ENCODE measurements around the gene EYA4.

EYA4 gene

DNA sequence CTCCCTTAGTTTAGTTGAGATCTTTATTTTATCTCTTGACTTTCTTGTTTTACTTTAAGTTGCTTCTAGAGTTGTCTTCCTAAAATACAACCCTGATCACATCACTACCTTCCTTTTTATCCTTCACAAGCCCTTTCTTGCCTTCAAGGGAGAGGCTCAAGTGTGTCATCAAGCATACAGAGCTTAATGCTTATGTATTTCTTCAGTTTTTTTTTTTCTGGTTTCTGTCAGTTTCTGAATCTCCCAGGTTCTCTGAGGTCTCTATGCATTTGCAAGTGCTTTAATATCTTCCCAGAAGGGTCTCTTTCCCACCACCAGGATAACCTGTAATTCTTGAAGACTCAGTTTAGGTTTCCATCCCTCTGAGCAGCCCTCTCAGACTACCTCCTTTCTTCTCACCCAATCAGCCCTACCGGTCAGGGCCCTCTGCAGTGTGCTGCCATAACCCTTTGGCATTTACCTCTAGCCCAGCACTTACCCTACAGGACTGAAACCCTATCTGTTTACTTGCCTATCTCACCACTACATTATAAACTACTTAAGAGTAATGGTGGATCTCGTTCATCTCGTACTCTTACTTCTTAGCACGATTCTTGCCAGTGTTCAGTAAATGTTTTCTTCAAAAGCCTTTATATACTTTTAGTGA lies 36.9 kb downstream of the EYA4 start:
- DNase-seq: no peak
- intact Hi-C loops (cut with DNase I): no loop called here

DNA sequence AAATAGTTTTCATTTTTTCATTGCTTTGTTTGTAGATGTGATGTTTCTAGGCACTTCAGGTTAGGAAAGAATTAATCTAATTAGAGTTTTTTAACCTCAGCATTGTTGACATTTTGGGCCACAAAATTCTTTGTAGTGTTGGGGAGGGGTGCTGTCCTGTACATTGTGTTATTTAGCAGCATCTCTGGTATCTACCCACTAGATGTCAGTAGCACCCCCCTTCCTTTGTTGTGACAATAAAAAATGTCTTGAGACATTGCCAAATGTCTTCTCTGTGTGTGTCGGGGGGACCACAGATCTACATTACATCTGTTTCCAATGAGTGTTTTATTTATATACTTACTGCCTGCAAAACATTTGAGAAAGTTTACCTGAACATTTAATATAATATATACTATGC lies 45.6 kb downstream of the EYA4 start:
- no peak for DNase-seq
- intact Hi-C loops (cut with DNase I): loop anchor here (5.0 kb wide), 1 partner anchor 221 kb away; no protein-coding TSS in a partner anchor

DNA sequence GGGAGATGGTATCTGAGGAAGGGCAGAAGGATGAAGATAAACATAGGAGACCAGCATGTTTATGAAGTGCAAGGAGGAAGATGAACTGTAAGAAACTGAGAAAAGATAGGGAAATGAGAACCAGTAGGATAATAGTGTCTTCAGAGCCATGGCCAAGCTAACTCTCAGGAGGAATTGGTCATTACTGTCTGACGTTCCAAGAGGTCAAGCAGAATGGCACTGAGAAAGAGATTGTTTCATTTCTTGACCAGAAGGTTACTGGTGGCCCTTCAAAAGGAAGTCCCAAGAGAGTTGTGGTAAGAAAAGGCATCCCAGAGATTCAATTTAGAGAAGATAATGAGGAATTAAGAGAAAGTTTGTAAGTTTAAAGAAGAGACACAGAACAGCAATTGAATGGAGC lies 47.5 kb downstream of the EYA4 start:
- no peak for DNase-seq
- intact Hi-C loops (cut with DNase I): loop anchor here (5.0 kb wide), 1 partner anchor 219 kb away; no protein-coding TSS in a partner anchor

DNA sequence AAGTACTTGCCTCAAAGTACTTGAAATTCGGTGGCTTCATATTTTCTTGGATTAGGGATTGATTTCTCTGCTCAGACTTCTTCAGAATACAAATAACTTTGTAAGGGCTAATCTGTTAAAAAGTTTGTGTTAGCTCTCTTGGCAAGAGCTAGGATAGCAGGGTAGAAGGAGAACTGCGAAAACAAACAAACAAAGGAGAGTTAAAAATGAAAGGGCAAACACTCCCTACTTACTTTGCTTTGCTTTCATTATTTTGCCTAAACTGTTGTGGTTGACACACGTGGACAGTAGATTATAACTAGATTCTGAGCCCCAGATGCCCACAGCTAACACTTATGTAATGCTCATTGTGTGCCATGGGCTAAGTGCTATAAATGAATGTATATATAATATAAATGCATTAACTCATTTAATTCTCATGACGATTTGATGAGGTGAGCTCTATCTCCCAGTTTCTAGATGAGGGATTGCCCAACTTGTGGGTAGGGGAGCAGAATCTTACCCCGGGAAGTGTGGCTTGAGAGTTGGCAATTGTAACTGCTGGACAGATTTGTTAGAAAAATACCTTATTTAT lies 48.7 kb downstream of the EYA4 start:
- DNase-seq: no peak
- intact Hi-C loops (cut with DNase I): loop anchor here (5.0 kb wide), 1 partner anchor 217 kb away; no protein-coding TSS in a partner anchor

DNA sequence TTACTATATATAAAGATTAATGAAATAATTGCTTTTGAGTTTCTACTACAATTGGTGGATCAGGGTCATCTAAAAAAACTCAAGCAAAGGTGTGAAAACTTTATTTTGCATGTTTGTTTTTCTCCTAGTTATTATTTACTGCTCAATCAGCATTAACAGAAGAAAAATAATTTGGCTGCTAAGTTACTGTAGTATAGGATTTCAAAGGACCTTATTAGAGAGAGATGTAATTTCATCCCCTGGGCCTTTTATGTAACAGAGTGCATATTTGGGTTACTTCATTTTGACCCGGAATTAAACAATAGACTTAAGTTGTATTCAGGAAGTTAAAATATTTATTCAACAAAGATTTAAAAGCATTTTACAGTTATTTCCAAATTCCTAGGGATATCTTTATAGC lies 49.8 kb downstream of the EYA4 start:
- intact Hi-C loops (cut with DNase I): no loop called here
- DNase-seq: no peak

DNA sequence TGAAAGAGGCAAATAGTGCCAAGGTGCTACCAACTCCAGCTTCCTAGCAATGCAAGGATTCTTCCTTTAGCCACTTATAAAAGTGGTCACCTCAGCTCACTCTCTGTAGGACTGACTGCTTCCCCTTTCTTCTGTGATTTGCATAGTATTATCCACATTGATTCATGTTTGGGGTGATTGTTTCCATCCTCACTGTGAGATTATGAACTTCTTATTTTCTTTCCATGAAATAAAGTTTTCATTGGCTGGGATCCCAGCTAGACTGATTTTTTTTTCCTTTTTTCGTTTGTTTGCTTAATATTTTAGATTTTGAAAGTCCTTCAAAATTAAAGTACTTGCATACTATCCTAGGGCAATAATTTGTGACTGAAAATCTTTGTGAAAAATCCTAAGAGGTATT lies 50.5 kb downstream of the EYA4 start:
- intact Hi-C loops (cut with DNase I): no loop called here
- no peak for DNase-seq

DNA sequence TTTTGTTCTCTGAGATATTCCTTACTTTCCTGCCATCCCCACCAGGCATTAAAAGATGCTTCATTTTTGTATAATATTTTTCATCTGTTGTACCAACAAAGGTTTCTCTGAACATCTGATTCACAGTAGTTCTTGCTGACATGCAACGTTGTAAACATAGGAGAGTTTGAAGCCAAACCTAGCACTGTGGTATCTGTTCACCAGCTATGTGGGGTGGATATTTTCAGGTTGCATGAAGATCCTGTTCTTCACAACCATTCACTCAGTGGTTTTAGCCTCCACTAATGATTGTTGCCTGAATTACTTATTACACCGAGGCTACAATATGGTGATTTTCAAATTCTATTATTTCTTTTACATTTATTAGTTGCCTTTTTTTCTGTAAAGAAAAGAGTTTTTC lies 56.5 kb downstream of the EYA4 start:
- intact Hi-C loops (cut with DNase I): no loop called here

DNA sequence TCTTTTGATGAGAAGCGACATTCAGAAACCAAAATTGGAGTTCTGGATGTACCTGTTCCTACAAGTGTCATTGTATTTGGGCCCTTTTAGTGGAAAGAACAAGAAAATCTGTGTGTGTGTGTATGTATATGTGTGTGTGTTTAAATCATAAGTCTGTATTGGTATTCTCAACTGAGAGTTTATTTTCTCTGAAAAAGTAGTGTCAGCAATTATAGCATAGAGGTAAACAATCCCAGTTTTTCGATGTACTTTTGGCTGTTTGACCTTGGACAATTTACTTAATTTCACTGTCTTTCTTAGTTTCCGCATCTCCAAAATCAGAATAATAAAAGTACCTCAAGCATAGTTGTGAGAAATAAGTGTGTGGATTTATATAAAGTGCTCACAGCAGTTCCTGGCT lies 57.2 kb downstream of the EYA4 start:
- no peak for DNase-seq
- intact Hi-C loops (cut with DNase I): no loop called here

More for the DNA sequence above, 56.5 kb downstream of the EYA4 start:
- no peak for DNase-seq

DNA sequence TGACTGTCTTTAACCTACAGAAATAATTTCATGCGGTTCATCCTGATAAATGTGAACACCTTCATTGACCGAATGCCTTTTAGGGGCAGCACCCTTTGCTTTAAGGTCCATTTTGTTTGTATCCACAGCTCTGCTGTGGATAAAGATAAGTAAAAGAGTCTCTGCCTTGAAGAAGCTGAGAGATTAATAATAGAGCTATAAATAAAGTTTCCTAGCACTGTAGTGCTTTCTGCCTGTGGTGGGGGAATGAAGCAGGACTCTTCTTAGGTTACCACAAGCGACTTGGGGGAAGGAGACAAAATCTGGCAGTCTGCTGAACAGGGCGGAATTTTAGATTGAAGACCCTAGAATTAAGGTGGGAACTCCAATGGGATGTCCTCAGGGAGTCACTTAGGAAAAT lies 57.6 kb downstream of the EYA4 start:
- intact Hi-C loops (cut with DNase I): no loop called here
- DNase-seq: no peak

DNA sequence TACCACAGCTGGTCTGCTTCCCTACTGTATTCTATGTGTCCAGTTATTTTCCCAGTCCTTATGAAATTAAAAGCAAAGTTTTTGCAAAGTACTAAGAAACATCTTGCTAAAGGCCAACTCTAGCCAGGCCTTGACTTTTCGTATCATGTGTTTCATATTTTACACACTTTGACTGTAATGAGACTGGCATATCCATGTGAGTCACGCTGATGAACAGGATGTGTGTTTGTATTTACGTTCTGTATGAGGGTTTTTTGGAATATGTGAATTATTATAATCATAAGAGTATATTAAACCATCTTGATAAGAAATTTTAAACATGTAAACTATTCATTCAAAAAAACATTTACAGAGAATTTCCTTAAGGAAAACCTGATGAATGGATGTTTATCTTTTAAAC lies 59.7 kb downstream of the EYA4 start:
- intact Hi-C loops (cut with DNase I): no loop called here
- no peak for DNase-seq

DNA sequence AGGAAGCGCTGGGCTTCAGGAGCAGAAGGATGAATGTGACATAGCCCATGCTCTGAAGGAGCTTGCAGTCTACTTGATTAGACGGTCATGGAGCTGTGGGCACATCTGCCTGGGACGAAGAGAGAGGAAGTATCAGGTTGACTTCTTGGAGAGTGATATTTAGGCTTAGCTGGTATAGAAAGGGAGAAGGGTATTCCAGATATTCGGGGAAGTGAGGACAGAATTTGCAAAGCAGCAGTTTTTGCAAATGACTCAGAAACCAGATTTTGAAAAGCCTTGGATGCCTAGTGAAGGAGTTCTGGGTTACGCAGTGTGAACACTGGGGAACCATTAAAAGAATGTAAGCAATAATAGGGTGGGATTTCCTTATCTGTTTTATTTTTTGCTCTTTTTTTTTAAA lies 60.7 kb downstream of the EYA4 start:
- intact Hi-C loops (cut with DNase I): no loop called here
- DNase-seq: no peak

DNA sequence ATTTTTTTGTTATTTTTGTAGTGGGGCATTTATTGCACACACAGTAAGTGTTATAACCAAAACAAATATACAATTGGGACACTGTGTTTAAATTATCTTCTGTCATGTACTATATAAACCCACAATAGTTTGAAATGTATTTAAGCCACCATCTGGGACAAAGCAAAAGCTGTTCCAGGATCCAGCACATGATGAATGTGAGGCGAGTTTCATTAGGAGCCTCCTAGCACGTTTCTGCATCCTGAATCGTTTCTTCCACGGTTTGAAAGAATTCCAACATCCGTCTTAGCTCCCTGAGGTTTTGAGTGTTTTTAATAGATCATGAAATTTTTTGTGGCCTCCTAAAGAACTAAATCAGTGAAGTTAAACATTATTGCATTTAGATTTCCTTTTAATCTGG lies 65.8 kb downstream of the EYA4 start:
- DNase-seq: no peak
- intact Hi-C loops (cut with DNase I): no loop called here

DNA sequence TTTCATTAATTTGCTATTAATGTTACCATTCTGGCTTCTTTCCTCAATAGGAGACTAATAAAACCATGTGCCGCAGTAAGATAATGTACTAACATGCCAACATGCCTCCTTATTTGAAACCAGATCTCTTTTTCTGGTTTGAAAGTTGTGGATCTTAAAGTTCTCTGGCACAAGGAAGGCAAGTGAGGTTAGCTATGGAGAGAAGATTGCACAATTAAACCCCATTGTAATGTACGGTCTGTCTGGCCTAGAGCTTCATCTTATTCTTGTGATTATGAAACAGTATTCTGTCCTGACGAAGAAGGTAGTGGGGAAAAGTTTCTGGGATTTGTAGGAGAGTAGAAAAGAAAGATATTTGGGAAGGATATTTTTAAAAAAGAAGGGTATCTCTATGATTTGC lies 68.4 kb downstream of the EYA4 start:
- intact Hi-C loops (cut with DNase I): no loop called here
- DNase-seq: no peak

DNA sequence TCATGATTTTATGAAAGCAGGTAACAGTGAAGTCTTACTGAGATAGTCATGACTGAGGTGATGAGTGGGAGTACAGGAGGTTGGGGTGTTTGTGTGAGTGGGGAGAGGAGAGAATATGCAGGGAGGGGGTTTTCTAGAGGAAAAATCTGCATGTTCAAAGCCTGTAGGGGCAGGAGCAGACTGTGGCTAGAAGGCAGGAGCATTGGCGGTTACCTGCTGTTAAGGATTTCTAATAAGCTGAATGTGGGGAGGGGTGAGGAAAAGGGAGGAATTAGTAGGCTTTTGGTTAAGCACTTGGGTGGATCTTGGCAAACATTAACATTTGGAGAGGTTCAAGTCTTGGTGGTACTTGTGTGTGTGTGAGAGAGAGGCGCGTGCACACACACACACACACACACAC lies 70.8 kb downstream of the EYA4 start:
- intact Hi-C loops (cut with DNase I): no loop called here
- no peak for DNase-seq

DNA sequence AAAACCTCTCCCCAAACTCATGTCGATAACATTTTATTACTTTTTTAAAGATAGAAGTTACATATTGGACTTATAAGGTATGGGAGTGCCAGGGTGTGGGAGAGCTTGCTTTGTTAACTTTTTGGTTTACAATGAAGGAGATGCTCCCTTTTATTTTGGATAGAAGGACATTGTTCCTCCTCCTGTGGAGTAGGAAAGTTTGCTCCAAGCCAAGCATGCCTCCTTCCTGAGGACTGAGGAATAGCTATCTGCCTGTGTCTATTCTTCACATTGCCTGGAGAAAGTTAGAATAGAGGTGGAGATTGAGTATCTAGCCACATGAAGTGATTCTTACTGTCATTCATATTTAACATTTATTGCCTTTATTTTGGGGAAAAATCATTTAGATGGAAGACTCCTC lies 71.9 kb downstream of the EYA4 start:
- intact Hi-C loops (cut with DNase I): no loop called here

DNA sequence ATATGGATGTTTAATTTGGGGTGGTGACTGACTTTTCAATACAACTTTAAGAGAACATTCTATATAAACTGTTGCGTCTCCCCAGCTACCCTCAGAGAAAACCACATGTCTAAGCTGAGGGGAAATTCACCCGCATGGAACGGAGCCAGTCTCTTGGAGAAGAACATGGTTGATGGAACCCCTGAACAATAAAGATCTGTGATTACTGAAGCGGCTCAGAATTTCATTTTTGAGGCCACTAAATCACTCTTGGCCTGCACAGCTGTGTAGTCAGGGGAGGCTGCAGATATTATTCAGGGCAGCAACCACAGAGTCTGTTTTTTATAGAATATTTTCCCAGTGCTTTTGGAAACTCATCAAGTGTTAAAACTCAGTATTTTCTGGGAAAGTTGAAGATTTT lies 73.8 kb downstream of the EYA4 start:
- DNase-seq: no peak
- intact Hi-C loops (cut with DNase I): no loop called here

More for the DNA sequence above, 71.9 kb downstream of the EYA4 start:
- DNase-seq: no peak

DNA sequence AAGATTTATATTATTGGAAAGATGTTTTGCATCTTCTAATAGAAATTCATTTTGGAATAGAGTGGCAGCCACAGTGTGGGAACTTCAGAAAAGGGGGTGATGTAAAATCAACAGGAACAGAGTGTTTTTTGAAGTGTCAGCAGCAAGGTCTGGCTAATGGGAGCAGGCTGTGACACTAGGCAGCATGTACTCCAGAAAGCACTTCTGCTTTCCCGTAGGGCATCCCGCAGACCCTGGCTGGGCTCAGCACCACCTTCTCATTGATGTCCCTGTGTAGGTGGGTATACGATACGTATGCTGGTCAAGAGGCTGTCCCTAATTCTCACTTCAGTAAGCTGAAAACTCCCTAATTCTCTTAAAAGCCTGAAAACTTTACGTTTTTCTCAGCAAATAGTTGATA lies 74.7 kb downstream of the EYA4 start:
- intact Hi-C loops (cut with DNase I): no loop called here
- DNase-seq: no peak

DNA sequence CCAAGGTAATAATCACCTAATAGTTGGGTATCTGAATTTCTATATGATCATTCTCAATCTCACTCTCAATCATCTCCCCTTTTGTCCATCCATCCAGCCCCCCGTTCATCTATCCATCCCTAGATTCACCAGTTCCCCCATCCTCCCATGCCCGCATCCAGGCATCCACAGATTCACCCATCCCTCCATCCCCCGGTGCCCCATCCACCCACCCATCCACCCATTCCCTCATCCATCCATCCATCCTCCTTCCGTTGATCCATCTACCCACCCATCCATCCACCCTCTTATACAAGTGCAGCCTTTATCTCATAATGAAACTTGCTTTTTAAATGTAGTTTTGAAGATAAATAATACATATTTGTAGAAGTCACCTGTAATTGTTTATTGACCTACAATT lies 76.5 kb downstream of the EYA4 start:
- intact Hi-C loops (cut with DNase I): no loop called here
- DNase-seq: no peak

DNA sequence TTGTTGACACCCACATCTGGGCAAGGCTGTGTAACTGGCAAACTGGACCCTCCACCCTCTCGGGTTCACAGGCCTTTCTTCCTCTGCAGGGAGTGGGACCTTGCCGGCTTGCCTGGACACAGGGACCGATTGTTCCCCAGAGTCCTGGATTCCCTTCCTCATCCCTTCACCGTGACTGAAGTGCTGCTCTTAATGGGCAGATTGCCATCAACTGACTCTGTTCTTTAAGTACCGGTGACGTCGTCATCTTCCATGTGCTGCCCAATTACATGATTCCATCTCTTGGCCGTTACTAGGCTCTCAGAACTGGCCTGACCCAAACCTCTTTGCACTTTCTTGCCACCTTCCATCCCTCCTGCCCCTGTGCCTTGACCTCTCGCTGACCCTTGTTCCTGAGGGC lies 85.4 kb downstream of the EYA4 start:
- no peak for DNase-seq
- intact Hi-C loops (cut with DNase I): no loop called here

DNA sequence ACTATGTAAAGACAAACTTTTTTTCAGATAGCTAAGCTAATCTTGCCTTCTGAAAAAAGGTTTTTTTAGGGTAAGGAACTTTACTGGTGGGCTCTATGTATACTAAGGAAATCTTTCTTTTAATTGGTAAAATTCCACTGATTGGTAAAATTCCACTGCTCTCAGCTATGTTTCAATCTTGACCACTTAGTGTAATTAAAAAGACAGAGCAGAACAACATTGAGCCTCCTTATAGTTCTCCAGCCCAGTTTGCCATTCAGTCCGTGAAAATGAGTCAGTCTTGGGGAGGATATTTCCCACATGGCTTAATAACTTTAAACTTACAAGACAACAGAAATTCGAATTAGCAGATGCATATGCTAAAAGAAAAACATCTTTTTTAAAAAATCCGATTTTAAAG lies 92.7 kb downstream of the EYA4 start:
- intact Hi-C loops (cut with DNase I): no loop called here
- no peak for DNase-seq

DNA sequence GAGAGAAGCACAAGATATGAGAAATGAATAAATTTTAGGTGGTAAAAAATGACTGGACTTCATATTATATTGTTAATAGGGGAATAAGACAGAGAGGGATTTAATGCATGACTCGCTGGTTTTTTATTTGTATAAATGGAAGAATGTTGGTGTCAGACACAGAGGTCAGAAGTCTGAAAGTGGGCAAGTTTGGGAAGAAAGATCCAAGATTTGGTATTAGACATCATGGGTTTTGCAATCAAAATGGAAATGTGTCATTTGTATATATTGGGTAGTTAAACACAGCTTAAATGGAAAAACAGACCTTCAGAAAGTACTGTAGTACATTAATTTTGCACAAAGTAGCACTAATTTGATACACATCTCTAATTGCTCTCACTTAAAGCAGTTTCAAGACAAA lies 96.2 kb downstream of the EYA4 start:
- intact Hi-C loops (cut with DNase I): no loop called here

DNA sequence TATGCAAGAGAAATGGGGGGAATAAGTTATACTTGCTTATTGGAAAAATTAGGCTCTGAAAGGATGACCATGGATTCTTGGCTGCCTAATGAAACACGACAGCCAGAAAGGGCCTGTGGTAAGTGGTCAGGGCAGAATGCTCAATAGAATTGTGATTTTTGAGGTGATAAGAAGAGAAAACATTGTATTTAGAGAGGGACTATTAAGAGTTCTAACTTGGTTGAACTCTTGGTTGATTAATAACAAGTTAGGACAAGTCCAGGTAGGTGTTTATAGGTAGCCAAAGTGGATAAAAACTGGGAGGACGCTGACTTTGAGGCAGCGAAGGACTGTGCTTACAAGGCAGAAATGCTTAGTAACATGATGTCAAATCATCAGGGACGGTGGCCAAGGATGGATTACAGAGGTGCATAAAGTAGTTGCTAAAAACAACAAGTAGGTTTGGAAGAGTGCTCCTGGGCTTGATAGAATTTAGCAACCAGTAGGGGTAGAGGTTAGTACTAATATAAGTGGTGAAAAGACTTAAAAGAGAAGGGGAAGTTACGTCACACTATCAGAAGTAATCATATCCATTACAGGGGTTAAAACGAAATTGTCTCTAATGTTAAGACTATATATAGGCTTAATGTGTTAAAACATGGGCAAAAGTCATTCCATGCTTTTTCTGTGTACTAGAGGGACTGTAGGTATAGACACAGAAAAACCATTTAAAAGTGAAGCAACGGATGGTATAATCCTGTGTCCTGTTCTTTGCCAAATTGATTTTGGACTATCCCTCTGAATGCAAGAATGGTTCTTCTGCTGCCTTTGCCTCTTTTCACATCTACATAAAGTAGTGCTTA lies 98.6 kb downstream of the EYA4 start:
- no peak for DNase-seq
- intact Hi-C loops (cut with DNase I): no loop called here

More for the DNA sequence above, 96.2 kb downstream of the EYA4 start:
- DNase-seq: no peak

Measured in posterior cingulate gyrus (tissue), 11 donors.